T1000 (cell line): ENCODE results near the gene GARNL3.

Experiments used
- DNase-seq: peaks from one replicate; lab custom pipeline; 2025; ENCODE audit warnings: mixed read lengths; lab: John Stamatoyannopoulos, UW

GARNL3 gene

GRCh38 chr9:127351182-127352166, 86.9 kb downstream of the GARNL3 start:
- DNase-seq, result no peak

GRCh38 chr9:127353882-127354281, 89.3 kb downstream of the GARNL3 start:
- no peak for DNase-seq

DNA sequence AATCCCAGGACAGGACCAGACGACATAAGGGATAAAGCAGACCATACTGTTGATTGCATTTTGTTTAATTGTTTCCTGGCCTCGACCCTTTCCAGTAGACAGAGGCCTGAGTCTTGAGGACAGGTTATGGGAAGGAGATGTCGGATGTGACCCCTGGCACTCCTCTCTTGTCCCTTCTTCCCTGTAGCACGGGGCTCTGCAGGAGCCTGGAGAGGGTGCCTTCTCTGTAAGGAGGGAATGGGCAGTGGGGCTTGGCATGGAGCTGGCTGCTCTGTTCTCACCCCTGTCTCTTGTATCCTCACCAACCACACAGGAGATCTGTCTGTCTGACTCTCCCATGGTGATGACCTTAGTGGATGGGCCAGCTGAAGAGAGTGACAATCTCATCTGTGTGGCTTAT, 92.3 kb downstream of the GARNL3 start:
- DNase-seq, result no peak

- no peak for DNase-seq
Measured at GRCh38 chr9:127358023-127358535, 93.5 kb downstream of the GARNL3 start.

GRCh38 chr9:127358770-127359169, 94.2 kb downstream of the GARNL3 start:
- DNase-seq, result no peak

- DNase-seq, result no peak
Measured at GRCh38 chr9:127360250-127360649, 95.7 kb downstream of the GARNL3 start.

- DNase-seq, result no peak
Measured at GRCh38 chr9:127360829-127361228, 96.3 kb downstream of the GARNL3 start.

DNA sequence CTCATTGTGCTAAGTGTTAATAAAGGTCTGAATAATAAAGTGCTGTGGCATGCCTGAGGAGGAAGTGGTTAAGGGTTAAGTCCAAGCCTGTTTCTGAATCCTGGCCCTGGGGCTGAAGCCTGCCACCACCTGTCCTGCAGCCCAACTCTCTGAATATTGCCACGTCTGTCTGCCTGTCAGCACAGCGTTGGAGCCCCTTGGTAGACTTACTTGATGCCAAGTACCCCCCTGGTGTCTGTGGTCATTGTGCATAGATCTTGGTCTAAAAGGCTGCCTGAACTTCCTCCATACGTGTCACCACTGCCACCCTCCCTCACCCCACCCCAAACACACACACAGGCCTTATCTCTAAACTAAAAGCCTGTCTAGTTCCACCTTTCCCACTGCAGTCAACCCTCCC, 97.0 kb downstream of the GARNL3 start:
- no peak for DNase-seq

DNA sequence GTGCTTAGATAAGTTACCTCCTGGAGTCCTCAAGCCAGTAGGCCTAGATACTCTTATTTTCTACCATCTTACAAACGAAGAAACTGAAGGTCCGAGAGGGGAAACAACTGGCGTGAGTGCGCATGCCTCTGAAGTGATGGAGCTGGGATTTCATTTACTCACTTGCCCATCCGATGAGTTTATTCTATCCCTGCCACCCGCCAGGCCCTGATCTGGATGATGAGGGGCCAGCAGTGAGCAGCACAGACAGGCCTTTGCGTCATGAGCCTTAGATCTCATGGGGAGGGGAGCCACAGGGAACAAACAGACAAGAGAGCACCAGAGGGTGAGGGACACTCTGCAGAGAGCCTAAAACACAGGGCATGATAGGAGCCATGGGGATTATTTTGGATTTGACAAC, 98.3 kb downstream of the GARNL3 start:
- no peak for DNase-seq

DNA sequence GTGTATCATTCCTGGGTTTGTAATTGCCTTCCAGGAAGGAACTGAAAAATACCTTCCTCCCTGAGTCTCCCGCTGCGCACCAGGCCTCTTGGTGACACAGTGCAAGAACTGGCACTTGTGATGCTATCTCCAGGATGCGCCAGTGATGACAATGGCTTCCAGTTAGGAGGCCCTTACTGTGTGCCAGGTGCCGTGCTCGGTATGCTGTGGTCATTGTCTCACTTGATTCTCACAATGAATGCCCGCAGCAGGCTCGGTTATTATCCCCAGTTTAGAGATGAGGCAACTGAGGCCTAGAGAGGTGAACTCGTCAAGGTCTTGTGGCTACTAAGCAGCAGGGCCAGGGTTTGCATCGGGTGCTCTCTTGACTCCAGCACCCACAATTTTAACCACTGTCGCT, 100.9 kb downstream of the GARNL3 start:
- no peak for DNase-seq

- no peak for DNase-seq
Measured at GRCh38 chr9:127366594-127366993, 102.0 kb downstream of the GARNL3 start.

DNA sequence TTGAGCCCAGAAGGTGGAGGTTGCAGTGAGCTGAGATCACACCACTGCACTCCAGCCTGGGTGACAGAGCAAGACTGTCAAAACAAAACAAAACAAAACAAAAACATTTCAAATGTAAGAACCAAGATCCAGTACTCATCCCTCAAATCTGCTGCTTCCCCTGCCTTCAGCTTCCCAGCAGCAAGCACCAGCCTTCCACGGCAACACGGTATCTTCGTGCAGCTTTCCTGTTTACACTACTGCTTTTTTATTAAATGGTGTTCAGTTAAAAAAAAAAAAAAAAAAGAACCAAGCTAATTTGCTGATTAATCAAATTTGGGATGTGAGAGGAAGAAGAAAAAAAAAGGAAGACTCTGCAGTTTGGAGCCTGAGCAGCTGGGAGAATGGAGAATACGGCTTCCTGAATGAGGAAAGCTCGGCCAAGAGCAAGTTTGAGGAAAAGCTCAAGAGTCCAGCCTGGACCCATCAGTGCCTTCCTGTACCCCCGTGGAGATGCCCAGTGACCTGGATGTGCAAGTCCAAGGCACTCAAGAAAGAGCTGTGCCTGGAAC, 104.4 kb downstream of the GARNL3 start:
- DNase-seq, result no peak

- no peak for DNase-seq
Measured at GRCh38 chr9:127369428-127369827, 104.9 kb downstream of the GARNL3 start.

DNA sequence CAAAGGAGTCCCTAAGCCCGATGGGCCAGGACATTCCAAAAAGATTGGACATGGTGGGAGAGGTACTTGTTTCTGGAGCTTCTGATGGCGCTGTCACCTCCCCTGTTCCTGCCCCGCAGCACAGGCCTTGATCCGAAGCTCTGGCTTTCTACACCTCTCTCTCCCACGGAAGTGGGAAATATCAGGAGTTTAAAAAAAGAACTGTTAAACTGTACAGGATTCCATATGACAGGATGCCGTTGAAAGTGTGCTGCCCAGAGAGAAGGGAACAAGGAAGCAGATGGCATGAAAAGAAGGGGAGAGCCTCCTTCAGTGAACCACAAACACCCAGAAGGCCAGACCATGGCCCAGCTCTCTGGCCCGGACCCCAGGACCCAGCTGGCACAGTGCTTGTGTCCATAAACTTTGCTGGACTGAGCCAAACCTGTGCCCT, 105.6 kb downstream of the GARNL3 start:
- no peak for DNase-seq

DNA sequence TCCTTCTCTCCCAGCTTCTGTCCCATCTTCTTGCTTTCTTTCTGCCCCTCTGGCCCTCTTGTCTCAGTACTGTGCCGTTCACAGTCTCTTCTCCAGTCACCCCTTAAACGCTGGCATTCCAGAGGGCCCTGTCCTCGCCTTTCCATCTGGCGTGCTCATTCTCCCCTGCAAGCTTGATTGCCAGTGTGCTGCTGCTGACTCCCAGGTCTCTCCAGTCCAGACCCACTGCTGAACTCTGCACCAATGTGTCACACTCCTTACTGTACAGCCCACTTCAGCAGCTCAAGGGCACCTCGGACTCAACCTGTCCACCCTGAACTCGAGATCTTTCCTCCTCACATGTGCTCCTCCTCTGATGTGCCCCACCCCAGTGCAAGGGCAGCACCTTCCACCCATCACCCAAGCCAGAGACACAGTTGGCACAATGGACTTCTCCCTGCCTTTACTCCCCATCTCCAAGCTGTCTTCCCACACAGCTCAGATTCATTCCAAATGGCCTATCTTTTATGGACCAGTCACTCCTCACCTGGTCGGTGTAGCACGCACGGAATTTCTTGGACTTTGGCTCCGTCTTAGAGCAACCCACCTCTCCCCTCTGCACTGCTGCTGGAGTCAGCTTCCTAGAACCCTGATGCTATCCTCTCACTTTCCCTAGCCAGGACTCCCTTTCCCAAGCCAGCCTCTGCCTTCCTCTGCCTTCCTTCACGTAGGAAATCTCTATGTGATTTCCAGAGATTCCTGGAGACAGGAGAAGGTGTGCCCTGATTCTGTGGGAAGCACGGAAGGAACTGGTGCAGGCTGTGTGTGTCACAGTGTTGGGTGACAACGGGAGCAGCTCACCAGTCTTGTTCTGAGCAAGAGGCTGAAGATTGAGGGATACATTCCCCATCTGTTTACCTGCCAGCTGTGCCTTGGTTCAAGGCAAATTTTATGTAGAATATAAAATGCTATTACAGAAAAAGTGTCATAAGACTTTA, 106.4 kb downstream of the GARNL3 start:
- DNase-seq, result no peak

DNA sequence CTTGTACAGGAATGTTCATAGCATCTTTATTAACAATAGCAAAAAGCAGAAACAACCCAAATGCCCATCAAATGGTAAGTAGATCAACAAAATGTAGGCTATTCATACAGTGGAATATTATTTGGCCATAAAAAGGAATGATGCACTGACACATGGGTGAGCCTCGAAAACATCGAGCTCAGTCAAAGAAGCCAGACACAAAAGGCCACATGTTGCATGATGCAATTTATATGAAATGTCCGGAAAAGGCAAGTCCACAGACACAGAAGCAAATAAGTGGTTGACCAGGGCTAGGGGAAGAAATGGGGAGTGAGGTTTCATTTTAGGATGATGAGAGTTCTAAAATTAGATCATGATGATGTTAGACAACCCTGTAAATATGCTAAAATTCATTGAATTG, 115.9 kb downstream of the GARNL3 start:
- no peak for DNase-seq

DNA sequence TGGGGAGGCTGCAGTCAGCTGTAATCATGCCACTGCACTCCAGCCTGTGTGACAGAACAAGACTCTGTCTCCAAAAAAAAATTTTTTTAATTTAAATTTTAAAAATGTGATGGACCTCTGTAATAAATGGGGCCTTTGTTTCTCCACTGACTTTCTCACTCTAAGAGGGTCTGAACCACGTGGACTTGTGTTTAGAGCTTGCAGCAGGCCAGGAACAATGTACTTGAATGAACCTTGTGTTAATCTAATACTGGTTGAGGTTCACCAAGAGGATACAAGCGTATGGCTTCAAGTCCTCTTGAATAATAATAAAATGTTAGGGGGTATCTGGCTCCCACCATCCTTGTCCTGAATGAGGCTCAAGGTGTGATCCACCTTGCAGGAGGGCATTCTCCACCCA, 118.0 kb downstream of the GARNL3 start:
- no peak for DNase-seq

GRCh38 chr9:127384016-127384730, 119.6 kb downstream of the GARNL3 start:
- DNase-seq, result no peak

GRCh38 chr9:127384901-127385300, 120.3 kb downstream of the GARNL3 start:
- no peak for DNase-seq

DNA sequence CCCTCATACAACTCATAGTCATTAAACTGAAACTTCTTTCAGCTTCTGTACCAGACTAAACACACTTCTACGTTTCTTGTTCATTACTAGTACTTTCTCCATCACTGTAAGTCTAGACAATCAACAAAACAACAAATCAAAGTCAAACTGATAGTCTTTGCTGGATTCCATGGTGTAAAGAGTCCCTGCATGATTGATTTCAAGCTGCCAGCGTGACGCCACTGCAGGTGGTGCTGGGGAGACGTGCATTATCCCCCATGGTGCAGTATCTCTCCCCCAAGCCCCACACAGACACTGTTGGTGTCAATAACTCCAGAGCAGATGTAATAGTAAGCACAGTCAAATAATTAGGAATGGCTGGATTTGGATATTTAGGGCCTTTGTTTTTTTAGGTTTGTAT, 121.7 kb downstream of the GARNL3 start:
- DNase-seq, result no peak

DNA sequence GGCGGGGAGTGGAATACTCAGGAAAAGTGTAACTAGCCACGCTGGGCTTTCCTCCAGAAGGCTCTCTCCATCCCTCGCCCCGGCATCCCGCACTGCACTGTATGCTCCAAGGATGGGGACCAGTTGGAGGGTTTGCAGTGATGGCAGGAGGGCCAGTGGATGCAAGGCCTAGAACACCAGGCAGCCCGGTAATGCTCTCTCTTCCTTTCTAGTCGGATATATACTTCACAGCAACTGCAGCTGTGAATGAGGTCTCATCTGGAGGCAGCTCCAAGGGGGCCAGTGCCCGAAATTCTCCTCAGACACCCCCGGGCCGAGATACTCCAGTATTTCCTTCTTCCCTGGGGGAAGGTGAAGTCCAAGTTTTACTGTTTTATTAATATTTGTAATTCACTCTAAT, 122.4 kb downstream of the GARNL3 start:
- no peak for DNase-seq
